NCI-H2227 (cell line): Measurements from ENCODE around the gene DELE1.
"Not testable (repeated sequence)": the region's sequence is repeated elsewhere in the genome, so short reads cannot be mapped to it uniquely, and the experiment has no call there.

Source experiments
- DNase-seq: peaks from one replicate; lab custom pipeline; 2025; ENCODE audit not compliant: unreplicated experiment; lab: John Stamatoyannopoulos, UW

The DELE1 gene

DNA sequence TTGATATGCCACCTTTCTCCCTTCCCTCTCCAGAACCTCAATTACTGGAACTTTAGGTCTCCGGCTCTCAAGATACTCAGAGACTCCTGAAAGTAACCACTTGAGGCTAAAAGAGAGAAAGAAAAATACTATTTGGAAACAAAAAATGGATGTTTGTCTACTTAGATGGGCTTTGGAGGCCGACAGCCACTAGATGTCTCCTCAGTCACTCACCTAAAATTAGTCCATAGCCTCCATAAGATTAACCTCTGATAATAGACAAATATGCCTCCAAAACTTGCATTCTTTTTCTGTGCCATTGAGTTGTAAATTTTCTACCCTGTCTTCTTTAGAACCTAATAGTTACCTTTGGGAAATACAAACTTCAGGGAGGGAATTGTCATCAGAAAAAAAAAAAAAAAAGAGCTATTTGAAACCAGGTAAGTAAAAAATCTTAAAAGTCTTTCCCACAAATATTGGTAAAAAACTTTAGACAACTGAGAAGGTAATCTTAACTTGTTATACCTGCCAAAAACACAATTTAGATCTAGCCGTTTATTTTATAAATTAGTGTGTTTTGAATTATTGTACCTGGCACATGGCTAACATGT, 34.3 kb upstream of the DELE1 start:
- DNase-seq: no peak

DNA sequence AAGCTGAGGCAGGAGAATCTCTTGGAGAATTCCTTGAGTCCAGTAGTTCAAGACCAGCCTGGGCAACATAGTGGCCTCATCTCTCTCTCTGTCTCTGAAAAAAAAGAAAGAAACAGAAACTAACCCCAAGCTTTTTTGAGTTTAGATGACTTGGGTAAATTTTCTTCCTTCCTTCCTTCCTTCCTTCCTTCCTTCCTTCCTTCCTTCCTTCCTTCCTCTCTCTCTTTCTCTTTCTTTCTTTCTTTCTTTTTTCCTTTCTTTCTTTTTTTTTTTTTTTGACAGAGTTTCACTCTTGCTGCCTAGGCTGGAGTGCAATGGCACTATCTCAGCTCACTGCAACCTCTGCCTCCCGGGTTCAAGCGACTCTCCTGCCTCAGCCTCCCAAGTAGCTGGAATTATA, 33.2 kb upstream of the DELE1 start:
- not testable (repeated sequence) for DNase-seq

DNA sequence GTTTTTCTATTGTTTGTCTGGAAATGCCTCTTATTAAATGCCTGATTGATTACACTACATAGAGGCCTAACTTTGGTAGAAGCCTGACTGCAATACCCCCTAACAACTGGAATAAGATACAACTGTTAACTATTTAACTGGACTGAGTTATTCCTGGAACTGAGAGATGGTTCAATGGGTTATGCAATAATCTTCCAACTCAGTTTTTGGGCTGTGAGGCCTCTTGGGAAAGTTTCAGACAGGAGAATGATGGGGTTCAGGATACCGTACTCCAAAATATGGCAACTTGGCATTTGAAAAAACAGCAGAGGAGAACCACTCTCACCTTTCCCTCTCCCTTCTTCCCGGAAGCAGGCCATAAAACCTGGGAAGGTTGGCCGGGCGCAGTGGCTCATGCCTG, 26.2 kb upstream of the DELE1 start:
- DNase-seq: no peak

DNA sequence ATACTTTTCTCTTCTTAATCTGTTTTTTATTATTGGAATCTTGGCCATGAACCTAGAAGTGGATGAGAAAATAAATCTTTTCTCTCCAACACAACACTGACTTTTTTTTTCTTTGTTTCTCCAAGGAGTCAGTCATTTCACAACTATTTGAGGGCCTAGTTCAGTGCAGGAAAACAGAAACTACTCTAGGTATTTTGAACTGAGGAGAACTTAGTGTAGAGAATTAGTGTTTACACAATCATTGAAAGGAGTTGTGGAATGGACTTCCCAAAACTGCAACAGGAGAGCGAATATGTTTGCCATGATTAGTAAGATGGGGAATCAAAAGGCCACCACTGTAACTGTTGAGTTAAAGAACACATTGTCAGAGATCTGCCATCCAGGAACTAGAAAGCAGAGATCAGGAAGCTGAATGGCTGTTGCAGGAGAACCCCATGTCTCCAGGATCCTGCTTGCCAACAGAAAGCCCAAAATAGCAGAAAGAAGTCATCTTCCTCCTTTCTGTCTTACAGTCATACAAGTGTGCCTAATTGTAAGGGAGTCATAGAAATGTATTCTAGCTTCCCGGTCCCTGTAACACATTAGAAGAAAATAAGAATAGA, 25.1 kb upstream of the DELE1 start:
- no peak for DNase-seq

DNA sequence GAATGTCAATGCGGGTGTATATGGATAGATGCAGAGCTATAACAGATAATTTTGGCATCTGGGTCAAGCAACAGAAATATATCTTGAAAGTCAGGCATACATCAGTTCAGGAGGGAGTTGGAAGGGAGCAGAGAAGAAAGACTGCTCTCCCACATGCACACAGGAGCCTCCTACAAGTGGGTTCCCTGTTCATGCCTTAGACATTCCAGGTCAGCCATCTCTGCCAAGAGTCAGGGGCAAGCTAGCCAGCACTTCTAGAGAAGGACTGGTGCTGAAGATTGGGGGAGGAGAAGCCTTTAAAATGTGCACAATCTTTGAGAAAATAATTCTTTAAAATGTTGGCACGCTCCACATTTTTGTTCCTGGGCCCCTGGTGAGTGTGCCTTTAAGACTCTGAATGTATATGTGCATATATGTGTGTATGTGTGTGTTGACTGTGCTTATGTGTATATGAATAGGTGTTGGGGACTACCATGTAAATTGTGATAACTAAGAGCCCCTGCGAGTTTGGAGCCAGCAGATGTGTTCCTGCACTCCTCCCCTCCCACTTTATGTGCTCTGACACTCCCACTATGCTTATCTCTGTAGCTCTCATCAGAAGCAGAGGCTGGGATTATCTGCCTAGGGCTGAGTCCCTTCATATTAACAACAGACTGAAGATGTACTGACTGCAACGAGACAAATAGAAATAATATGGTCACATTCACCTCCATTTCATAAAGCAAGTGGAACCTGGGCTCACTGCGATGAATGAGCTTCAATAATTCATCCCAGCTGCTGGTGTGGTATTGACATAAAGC, 21.5 kb upstream of the DELE1 start:
- DNase-seq: peak; percentile 11

DNA sequence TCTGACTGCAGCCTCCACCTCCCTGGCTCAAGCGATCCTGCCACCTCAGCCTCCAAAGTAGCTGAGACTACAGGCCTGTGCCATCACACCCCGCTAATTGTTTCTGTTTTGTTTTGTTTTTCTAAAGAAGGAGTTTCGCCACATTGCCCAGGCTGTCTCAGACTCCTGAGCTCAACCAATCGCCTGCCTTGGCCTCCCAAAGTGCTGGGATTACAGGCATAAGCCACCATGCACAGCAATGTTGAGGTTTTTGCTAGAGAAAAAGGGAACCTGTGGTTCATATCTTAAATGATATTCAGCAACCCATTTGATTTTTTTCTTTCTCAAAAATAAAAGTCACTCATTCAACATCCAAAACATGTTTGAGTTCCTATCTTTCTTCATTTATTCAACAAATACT, 20.4 kb upstream of the DELE1 start:
- no peak for DNase-seq

DNA sequence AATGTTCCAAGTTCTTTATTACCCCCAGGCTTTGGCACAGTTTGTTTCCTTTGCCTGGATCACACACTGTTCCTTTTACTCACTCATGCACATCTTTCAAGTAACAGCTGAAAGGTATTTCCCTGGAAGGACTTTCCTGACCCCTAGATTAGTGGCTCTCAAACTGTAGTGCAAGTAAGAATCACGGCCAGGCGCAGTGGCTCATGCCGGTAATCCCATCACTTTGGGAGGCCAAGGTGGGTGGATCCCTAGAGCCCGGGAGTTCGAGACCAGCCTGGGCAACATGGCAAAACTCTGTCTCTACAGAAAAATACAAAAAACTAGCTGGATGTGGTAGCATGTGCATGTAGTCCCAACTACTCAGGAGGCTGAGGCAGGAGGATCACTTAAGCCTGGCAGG, 19.1 kb upstream of the DELE1 start:
- no peak for DNase-seq

DNA sequence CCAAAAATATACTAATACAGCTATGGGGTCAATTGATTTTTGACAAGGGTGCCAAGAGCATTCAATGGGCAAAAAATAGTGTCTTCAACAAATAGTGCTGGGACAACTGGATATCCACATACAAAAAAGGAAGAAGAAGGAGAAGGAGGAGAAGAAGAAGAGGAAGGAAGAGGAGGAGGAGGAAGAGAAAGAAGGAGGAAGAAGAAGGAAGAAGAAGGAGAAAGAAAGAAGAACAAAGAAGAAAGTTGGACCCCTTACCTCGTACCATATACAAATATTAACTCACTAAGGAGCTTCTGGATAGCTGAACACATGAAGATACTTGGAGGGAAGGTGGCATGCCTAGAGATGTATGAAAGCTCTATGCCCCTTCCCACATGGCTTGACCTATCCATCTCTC, 17.2 kb upstream of the DELE1 start:
- DNase-seq: no peak

DNA sequence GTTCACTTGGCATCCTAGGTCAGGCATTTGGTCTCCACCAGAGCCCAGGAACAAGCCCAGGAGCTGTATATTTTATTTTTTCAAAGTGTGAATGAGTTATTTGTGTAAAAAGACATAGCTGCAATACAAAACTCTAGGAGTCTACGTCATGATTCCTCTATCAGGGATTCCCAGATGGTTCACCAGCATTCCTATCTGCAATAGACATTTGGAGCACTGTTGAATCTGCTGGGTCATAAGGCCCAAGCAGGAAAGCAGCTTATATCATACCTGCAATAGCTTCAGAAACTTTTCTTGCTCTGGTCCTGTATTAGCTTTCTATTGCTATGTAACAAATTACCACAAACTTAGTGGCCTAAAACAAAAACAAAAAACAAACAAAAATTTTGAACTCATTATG, 16.7 kb upstream of the DELE1 start:
- DNase-seq: no peak

DNA sequence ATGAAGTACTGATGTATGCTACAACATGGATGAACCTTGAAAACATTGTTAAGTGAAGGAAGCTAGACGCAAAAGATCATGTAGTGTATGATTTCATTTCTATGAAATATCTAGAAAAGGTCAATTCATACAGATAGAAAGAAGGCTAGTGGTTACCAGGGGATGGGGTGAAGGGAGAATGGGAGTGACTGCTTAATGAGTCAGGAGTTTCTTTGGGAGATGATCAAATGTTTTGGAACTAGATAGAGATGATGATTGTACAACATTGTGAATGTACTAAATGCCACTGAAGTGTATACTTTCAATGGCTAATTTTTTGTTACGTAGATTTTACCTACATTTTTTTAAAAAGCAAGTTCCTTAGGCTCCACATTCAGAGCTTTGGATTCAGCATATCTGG, 14.9 kb upstream of the DELE1 start:
- no peak for DNase-seq

DNA sequence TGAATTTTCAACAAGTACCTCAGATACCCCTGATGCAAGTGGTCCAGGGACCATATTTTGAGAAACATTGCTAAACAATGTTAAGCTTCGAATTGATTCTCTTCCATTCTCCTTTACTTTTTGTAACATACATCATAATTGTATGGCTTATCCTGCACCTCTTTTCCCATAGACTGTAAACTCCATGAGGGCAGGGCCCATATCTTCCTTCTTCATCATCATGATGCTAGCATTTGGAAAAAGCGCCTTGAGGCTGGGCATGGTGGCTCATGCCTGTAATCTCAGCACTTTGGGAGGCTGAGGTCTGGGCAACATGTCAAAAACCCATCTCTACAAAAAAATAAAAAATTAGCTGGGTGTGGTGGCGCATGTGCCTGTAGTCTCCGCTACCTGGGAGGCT, 14.5 kb upstream of the DELE1 start:
- no peak for DNase-seq

DNA sequence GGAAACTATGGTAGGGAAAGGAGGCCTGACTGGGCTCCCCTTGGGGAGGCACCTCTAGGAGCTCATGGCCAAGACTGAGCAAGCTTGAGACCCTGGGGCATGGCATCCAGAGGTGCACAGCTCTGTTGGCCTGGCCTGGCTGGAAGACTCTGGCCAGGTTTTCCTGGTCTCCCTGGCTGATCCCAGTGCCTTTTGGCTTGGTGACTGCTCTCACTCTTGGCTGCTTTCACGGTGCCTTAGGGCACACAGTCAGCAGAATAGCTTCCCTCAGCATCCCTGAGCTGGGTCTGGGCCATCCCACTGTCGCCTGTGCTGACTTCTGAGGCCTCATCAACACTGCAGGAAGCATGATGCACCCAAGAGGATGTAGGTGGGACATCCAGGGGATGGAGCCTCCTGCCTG, 13.4 kb upstream of the DELE1 start:
- DNase-seq: no peak

DNA sequence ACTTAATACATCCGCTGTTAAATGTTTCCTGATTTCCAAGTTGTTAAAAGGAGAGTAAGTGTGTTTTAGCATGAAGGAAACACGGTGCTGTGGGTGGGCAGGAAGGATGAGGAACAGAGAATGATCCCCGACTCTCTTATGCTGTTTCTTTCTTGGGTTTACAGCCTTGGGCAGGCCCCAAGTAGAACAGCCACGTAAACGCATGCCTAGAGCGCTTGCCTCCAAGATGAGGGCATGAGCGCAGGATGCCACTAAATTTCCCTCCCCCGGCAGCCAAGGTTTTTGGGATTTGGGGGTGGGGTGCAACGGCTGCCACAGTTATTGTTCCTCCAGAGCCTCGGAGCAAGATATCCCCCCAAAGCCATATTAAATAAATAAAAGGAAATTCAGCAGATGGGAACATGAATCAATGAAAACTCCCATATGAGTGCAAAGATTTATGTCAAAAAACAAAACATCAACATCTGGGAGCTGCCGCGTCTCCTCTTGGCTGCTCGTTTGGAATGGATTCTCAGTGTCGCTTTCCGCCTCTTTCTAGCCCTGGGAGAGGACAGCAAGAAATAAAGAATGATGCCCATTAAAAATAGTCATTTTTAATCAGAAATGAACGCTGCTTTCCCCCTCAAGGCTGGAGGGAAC, 10.0 kb upstream of the DELE1 start:
- peak; percentile 11 for DNase-seq

DNA sequence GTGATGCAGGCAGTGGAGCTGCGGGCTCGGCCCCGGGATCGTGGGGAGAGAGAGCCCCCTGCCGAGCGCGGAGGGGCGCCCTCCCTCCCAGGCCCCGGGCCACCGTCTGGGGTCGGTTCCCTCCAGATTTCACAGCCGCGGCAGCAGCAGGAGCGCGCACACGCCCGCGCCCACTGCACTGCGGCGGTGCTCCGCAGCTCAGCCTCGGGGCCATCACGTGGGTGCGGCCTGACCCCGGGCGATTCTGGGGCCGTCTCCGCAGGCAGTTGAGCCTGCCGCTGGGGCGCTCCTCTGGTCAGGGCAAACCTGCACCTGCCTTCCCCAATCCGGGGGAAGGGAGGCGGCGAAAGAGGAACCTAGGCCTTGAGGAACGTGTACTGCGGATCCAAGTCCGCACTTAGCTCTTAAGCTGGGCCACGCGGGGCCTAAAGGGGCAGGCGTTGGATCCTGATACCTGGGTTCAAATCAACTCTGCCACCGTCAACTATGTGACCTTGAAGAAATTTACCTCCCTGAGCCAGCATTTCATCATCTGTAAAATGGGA, 9.4 kb upstream of the DELE1 start:
- peak; percentile 64 for DNase-seq

DNA sequence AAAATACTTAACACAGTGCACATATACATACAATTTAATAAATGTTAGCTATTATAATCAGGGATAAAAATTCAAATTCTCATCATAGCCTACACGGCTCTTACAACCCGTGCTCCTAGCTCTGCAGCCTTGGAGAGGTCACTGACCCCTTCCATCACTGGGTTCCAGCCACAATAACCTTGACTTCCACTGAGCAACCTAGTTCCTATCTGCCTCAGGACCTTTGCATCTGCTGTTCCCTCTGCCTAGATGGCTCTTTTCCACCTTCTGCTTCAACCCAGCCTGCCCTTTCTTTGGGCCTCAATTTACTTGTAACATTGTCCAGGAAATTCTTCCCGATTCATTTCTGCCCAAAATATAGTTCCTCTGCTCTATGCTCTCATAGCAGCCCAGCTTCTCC, 8.9 kb upstream of the DELE1 start:
- no peak for DNase-seq

DNA sequence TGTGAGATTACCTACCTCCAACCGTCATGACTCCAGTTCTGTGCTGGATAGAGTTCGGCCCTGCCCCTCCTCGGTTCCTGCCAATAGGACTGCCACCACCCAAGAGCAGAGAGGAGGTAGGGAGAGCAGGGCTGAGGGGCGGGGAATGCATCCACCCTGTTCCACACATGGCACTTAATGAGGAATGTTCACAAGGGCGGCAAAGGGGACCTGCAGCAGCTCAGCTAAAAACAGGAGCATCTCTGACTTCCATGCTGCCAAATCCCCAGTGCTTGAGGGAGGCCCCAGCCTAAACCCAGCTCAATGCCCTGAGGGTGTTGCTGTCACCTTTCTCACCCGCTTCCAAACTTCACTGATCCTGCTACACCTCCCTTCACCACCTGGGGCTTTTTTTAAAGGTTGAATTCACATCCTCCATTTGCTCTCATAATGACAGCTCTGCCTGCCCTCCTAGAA, 7.8 kb upstream of the DELE1 start:
- peak; percentile 16 for DNase-seq

DNA sequence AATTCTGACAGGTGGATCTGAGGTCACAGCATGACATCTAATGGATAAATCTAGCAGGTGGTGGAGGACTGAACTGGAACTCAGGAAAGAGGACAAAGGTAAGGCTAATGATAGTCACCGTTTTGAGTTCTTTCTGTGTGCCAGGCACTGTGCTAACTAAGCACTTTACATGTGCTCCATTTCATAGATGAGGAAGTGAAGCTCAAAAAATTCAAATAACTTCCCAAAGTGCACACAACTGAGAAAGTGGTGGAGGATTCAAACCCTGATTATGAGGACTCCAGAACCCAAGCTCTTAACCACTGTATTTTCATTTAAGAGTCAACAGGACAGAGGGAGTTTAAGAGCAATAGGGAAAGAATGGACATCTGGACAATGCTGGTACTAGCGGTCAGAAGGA, 7.1 kb upstream of the DELE1 start:
- DNase-seq: no peak

DNA sequence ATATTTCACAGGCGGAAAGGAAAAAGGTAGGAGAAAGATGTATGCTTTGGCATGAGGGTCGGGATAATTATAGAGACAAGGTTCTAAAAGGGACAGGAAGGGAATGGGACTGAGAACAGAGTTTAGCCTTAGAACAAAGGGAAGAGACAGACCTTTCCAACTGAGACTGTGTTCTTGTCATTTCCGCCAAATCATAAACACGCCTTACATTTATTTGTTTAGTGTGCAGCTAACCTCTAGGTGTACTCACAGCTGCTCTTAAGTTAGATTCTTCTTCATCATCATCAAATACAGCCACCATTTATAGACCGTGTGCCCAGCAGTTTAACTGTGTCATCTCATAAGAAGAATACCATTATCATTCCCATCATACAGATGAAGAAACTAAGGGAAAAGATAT, 5.9 kb upstream of the DELE1 start:
- no peak for DNase-seq

DNA sequence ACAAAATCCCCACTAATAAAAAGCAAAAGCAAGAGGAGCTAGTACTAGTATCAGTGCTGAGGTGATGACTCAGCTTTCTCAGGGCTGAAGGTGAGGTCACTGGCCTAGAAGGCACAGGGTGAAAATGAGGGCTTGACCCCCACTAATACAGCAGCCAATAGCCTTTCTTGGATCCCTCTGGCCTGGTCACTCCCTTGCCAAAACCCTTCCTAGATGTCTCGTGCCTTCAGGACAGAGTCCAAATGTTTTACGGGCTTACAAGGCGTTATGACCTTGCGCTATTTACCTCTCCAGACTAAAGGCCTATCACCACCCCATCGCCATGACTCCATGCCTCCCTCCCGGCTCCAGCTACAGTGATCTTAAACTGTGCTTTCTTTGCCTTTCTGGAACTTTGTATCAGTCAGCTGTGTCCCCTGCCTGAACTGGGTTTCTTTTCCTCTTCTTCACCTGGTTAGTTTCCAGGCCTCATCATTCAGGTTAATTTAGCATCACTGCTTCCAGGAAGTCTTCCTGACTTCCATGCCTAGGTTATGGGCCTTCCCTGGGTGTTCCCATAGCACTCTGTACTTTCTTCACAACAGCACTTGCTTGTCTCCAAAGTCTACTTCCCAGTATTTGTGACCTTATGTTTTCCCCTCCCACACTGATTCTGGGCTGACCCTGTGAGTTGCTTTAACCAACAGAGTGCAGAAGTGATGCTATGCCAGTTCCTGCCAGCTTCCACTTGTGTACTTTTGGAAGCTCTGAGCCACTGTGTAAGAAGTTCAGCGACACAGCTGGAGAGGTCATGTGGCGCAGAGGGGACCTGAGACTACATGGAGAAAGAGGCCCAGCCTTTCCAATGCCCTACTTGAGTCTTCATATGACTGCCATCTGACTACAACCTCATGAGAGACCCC, 4.2 kb upstream of the DELE1 start:
- DNase-seq: no peak

DNA sequence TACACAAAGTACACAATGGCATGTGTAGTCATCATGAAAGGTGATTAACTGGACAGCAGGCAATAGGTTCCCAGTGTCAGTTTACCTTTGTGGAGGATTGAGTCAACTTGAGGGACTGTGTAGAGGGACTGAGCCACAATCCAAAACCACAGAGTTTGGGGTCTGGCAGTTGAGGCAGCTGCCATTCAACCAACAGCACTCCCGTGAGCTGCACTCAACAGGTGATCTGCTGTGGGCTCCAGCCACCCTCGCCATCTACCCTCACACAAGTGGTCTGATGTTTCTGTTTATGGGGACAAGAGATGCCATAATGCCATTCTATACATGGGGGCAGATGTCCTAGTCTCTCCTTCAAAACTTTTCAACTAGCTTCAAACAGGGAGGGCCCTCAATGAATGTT, 2.9 kb upstream of the DELE1 start:
- no peak for DNase-seq
